GM12875 (cell line): ENCODE measurements around the gene CACNA1E.

ENCODE experiments used
- H3K4me3 ChIP-seq: one replicate; pipeline ENCODE4 v1.5.1; 2011; ENCODE audit warnings: low read depth, low read length, control low read depth
- CTCF ChIP-seq: IDR thresholded peaks from 2 replicates; pipeline ENCODE4 v1.5.1; 2011; ENCODE audit warnings: low read depth, mild to moderate bottlenecking, control low read depth, inconsistent platforms, low read length, moderate library complexity, borderline replicate concordance; ENCODE audit not compliant: insufficient read depth

CACNA1E gene

GRCh38 chr1:181593042-181593441 is 109.7 kb downstream of the CACNA1E start:
- no peak for TF ChIP-seq CTCF
- no peak overlapping the region for H3K4me3 ChIP-seq

DNA sequence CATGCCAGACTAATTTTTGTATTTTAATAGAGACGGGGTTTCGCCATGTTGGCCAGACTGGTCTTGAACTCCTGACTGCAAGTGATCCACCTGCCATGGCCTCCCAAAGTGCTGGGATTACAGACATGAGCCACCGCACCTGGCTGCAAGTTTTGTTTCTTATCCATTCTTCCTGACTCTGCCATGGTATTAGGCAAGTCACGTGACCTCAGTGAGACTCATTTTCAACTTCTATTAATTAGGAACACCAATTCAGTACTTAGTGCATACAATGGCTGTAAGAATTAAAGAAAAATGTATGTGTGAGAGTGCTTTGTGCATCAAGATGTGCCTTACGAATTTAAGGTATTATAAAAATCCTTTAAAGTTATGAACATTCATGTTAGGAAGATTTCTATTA is 111.2 kb downstream of the CACNA1E start:
- no peak overlapping the region for H3K4me3 ChIP-seq
- no peak for TF ChIP-seq CTCF

GRCh38 chr1:181595234-181595633 is 111.9 kb downstream of the CACNA1E start:
- H3K4me3 ChIP-seq: no peak overlapping the region
- TF ChIP-seq CTCF: no peak

GRCh38 chr1:181601186-181601950 is 118.1 kb downstream of the CACNA1E start:
- no peak for TF ChIP-seq CTCF
- no peak overlapping the region for H3K4me3 ChIP-seq

- TF ChIP-seq CTCF: no peak
- H3K4me3 ChIP-seq: no peak overlapping the region
These were observed 120.6 kb downstream of the CACNA1E start for GRCh38 chr1:181603735-181604410.

DNA sequence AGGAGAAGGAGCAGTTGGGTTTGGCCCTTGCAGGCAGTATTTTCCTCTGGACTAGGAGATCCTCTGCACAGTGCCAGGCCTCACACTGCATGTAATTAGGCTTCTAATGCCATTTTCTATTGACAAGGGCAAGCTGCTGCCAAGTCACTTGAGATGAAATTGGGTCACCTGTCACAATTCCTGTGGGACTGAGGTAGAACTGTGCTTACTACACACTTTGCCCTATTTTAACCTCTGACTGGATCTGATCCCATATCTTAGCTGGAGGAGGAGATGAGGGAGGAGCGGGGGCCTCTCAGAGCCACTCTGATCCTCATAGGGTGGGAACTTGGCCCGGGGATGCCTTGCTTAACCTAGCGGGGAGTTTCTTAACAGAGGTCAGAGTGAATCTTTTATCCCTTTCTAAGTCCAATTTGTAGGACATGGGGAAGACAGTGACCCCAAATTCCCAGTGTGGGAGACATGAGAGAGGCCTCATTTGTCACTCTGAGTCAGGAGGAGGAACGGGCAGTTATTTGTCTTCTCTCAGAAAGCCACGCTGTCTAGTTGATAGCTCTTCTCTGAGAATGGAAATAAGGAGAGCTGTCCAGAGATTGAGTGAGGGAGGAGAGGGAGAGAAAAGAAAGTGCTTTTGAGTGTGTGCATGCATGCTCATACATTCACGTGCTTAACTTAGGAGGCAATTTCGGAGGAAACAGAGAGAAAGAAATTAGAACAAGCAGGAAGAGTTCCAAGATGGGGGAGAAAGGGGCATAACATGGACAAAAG is 121.3 kb downstream of the CACNA1E start:
- H3K4me3 ChIP-seq: no peak overlapping the region
- TF ChIP-seq CTCF: no peak
